Naive thymus-derived CD4-positive, alpha-beta T cell (primary cell): Measurements from ENCODE around the gene RASL11A. TPM values are rescaled to one million over a fixed set of nuclear protein-coding genes. Genes with fewer than 3 reads are reported as not detected.

Experiments used
- ATAC-seq: fragments of 150-1000 bp; cut with Tn5 transposase; 2 replicates; pipeline ENCODE4 v1.10.0; 2021; ENCODE audit warnings: mild to moderate bottlenecking, moderate library complexity
- CTCF ChIA-PET: fragments of 350-600 bp; sonication (Branson Sonifier 250); formaldehyde crosslinking; loops from one replicate; lab custom pipeline; 2021; ENCODE audit warnings: antibody characterized with exemption; lab: Charles Lee
- POLR2A ChIA-PET: fragments of 350-600 bp; sonication (Branson Sonifier 250); formaldehyde crosslinking; loops from one replicate; lab custom pipeline; 2021; ENCODE audit warnings: antibody characterized with exemption, inconsistent platforms; lab: Charles Lee
- DNase-seq, 9 donors: peaks; one replicate each; pipeline versions ENCODE4 v3.0.0 to v3.0.0-alpha.2; 2020 to 2022; ENCODE audit warnings: mixed read lengths in 1 of 9
- H3K27ac ChIP-seq: one replicate; pipeline ENCODE4 v1.7.0; 2013; ENCODE audit warnings: mild to moderate bottlenecking, low read depth, low read length, moderate library complexity
- H3K27me3 ChIP-seq, 2 donors: one replicate each; pipeline ENCODE4 v1.7.0; 2013; ENCODE audit warnings: low read length in 2 of 2, mild to moderate bottlenecking in 2 of 2, moderate library complexity in 2 of 2; ENCODE audit not compliant: control insufficient read depth in 2 of 2, insufficient read depth in 2 of 2
- H3K36me3 ChIP-seq, 3 experiments: 1 replicate in 2 of 3; 2 replicates in 1 of 3; pipeline ENCODE4 v1.7.0; 2013; ENCODE audit warnings: low read length in 3 of 3, mild to moderate bottlenecking in 3 of 3, moderate library complexity in 1 of 3; ENCODE audit not compliant: insufficient read depth in 3 of 3, control insufficient read depth in 2 of 3
- H3K4me1 ChIP-seq, 2 donors: one replicate each; pipeline ENCODE4 v1.7.0; 2013; ENCODE audit warnings: low read length in 2 of 2, mild to moderate bottlenecking in 2 of 2, moderate library complexity in 1 of 2; ENCODE audit not compliant: control insufficient read depth in 2 of 2, insufficient read depth in 2 of 2
- H3K4me3 ChIP-seq: 2 replicates; pipeline ENCODE4 v1.7.0; 2013; ENCODE audit warnings: mild to moderate bottlenecking, low read length
- H3K9me3 ChIP-seq, 3 experiments: 1 replicate in 2 of 3; 2 replicates in 1 of 3; pipeline ENCODE4 v1.7.0; 2013; ENCODE audit warnings: low read length in 3 of 3; ENCODE audit not compliant: control insufficient read depth in 2 of 3
- H3K27ac Mint-ChIP-seq, 9 donors: one replicate each; pipeline ENCODE4 v1.8.0; 2020 to 2022; ENCODE audit warnings: mixed read lengths in 9 of 9, mild to moderate bottlenecking in 8 of 9, moderate library complexity in 5 of 9, inconsistent platforms in 2 of 9
- H3K27me3 Mint-ChIP-seq, 5 donors: one replicate each; pipeline ENCODE4 v1.8.0; 2021 to 2022; ENCODE audit warnings: mixed read lengths in 5 of 5, mild to moderate bottlenecking in 1 of 5
- H3K36me3 Mint-ChIP-seq, 5 donors: one replicate each; pipeline ENCODE4 v1.8.0; 2020 to 2022; ENCODE audit warnings: mixed read lengths in 5 of 5, mild to moderate bottlenecking in 3 of 5, inconsistent platforms in 1 of 5
- H3K4me1 Mint-ChIP-seq, 7 donors: one replicate each; pipeline ENCODE4 v1.8.0; 2020 to 2022; ENCODE audit warnings: mixed read lengths in 7 of 7, mild to moderate bottlenecking in 3 of 7, inconsistent platforms in 1 of 7
- H3K4me3 Mint-ChIP-seq, 10 donors: one replicate each; pipeline ENCODE4 v1.8.0; 2020 to 2022; ENCODE audit warnings: mild to moderate bottlenecking in 10 of 10, mixed read lengths in 10 of 10, moderate library complexity in 6 of 10, inconsistent platforms in 2 of 10
- H3K9me3 Mint-ChIP-seq, 11 donors: one replicate each; pipeline ENCODE4 v1.8.0; 2020 to 2022; ENCODE audit warnings: mixed read lengths in 11 of 11, mild to moderate bottlenecking in 4 of 11, inconsistent platforms in 1 of 11, moderate library complexity in 1 of 11
- intact Hi-C, 2 donors: fragments of 100-400 bp; cut with micrococcal nuclease; formaldehyde crosslinking; loops; one replicate each; pipeline ENCODE4 v1.15.1; 2023
- polyA plus RNA-seq, 2 donors: library from polyadenylated mRNA; unstranded; fragments of 300-500 nt; fragmentation: Illumina TruSeq; gene quantifications; one replicate each; pipeline ENCODE4 v1.2.3, GENCODE V29; 2021
- total RNA-seq, 6 experiments: library from RNA in 5 of 6; stranded (reverse) in 5 of 6; gene quantifications; 1 replicate in 5 of 6; 2 replicates in 1 of 6; pipeline ENCODE4 v1.2.3 and lab custom pipeline; 2021 to 2026

Gene RASL11A
- total and polyA plus RNA-seq, 7 experiments from 2014 or later, result 0.44 to 3.0 (median 0.86) TPM

DNA sequence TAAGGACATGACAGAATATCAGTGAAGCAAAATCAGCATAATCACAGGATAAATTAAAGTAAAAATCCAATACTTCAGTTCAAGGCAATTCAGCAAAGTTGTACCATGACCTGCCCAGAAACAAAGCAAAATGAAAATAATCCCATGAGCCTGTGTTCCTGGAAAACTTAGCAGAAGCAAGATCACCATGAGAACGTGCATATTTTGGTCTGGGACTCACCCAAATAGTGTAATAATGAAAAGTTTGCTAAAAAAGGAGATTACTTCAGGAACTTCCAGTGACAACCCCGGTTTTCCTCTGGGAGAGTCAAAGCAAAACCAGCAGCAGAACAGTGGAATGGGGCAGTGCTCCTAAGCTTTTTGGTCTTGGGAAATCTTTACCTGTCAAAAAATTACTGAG, 34.2 kb upstream of the RASL11A start:
- H3K36me3 ChIP-seq, result no peaks in the 10 kb centered on the region
- ChIA-PET POLR2A (no interaction called here), CTCF (no interaction called here)
- no peak overlapping the region for H3K27ac ChIP-seq
- peaks cover 0 to 12% (median 3%) of the 10 kb centered on the region in 11 donors for H3K9me3 Mint-ChIP-seq
- H3K27ac Mint-ChIP-seq, result no peak overlapping the region
- no peaks in the 10 kb centered on the region for H3K4me1 ChIP-seq
- no peaks in the 10 kb centered on the region for H3K27me3 Mint-ChIP-seq
- peaks cover 0 to 5% (median 0%) of the 10 kb centered on the region in 3 experiments for H3K9me3 ChIP-seq
- no peak overlapping the region for H3K4me3 ChIP-seq
- H3K27me3 ChIP-seq, result no peaks in the 10 kb centered on the region
- H3K4me1 Mint-ChIP-seq, result no peaks in the 10 kb centered on the region
- intact Hi-C loops, result no loop called here
- ATAC-seq, result no peak
- H3K36me3 Mint-ChIP-seq, result peaks cover 0 to 8% (median 0%) of the 10 kb centered on the region in 5 donors
- H3K4me3 Mint-ChIP-seq, result no peak overlapping the region
- DNase-seq, result no peak

DNA sequence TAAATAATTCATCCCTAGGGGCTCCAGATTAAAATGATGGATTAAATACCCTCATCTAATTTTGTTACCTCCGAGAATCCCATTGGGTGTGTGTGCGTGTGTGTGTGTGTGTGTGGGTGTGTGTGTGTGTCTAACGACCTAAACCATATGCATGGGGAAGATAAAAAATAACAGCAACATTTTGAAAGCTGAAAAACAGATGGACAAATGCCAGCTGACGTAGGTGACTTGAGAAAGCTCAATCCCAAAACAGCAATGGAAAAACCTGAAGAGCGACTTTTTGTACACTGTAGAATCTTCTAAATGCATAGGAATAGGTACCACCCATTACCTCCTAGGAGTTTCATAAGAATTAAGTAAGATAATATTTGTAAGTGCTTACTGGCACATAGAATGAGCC, 27.9 kb upstream of the RASL11A start:
- DNase-seq (no peak), ATAC-seq (no peak)
- Histone ChIP-seq H3K4me1 (no peaks in the 10 kb centered on the region), H3K4me3 (no peak overlapping the region), H3K27me3 (no peaks in the 10 kb centered on the region), H3K36me3 (no peaks in the 10 kb centered on the region), H3K9me3 (no peaks in the 10 kb centered on the region), H3K27ac (no peak overlapping the region)
- Mint-ChIP-seq H3K4me3 (no peak overlapping the region), H3K9me3 (no peaks in the 10 kb centered on the region), H3K27ac (no peak overlapping the region), H3K36me3 (peaks cover 0 to 7% (median 0%) of the 10 kb centered on the region in 5 donors), H3K27me3 (no peaks in the 10 kb centered on the region), H3K4me1 (peaks cover under 1 to 6% (median 4%) of the 10 kb centered on the region in 7 donors)
- ChIA-PET CTCF (interaction anchor here (1.1 to 1.6 kb wide), 2 partner anchors 28 to 51 kb away, joined by 3 to 5 read pairs; partner anchors contain the start of gene RASL11A), POLR2A (interaction anchor here (0.6 to 1.0 kb wide), 2 partner anchors 8 to 94 kb away, joined by 3 read pairs; partner anchors contain the start of gene RPL21)
- intact Hi-C loops, result no loop called here

DNA sequence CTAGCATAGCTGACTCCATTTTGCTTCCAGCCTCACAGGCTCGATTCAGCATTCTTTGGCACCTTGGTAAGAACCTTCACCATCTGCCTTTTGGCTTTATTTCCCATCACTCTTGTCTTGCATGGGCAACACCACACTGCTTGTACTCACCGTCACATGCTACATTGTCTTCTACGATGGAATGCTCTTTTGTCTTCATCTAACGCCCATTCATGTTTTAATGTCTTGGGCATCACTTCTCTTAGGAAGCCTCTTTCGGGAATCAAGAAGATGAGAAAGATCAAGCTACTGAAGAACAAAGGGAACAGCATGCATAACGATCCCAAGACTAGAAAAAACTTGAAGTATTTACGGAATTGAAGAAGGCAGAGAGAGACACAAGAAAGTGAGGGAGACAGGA, 25.0 kb upstream of the RASL11A start:
- Histone ChIP-seq H3K27me3 (no peaks in the 10 kb centered on the region), H3K4me1 (peaks cover 5 to 7% of the 10 kb centered on the region in 2 donors), H3K36me3 (no peaks in the 10 kb centered on the region), H3K4me3 (no peak overlapping the region), H3K9me3 (no peaks in the 10 kb centered on the region), H3K27ac (no peak overlapping the region)
- peaks cover 0 to 7% (median 0%) of the 10 kb centered on the region in 5 donors for H3K36me3 Mint-ChIP-seq
- ChIA-PET CTCF (no interaction called here), POLR2A (no interaction called here)
- no peaks in the 10 kb centered on the region for H3K9me3 Mint-ChIP-seq
- no peaks in the 10 kb centered on the region for H3K27me3 Mint-ChIP-seq
- ATAC-seq (no peak), DNase-seq (no peak)
- intact Hi-C loops, result no loop called here
- H3K4me3 Mint-ChIP-seq, result no peak overlapping the region
- peaks cover 6 to 25% (median 17%) of the 10 kb centered on the region in 7 donors for H3K4me1 Mint-ChIP-seq
- H3K27ac Mint-ChIP-seq, result peak overlapping the region in 3 of 9 donors; percentile 7 to 21 (median 18)

DNA sequence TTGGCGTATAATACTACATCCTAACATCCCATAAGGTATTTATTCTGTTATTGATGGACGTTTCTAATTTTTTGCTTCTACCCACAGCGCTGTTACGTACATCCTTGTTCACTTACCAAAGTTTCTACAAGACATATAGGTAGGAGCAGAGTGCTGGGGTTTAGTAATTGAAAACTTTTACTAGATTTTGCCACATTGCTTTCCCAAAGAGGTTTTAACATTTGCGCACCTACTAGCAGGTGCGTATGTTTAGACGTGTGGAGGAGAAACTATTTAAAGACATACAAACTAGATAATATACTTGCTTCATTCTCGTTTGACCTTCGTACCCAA, 19.8 kb upstream of the RASL11A start:
- H3K27ac ChIP-seq, result peak overlapping the region; percentile 98
- ChIA-PET POLR2A (interaction anchor here (0.6 to 1.1 kb wide), 16 partner anchors 8 to 370 kb away, joined by 3 to 10 read pairs (median 4); partner anchors contain the start of genes LNX2, MTIF3, RASL11A and USP12), CTCF (interaction anchor here (0.7 to 1.1 kb wide), 2 partner anchors 9 to 20 kb away, joined by 3 to 4 read pairs; partner anchors contain the start of gene RASL11A)
- Mint-ChIP-seq H3K27ac (peak overlapping the region; percentile 98 to 100 (median 99)), H3K4me3 (peak overlapping the region; percentile 93 to 99 (median 98)), H3K27me3 (no peaks in the 10 kb centered on the region), H3K4me1 (peaks cover 32 to 73% (median 47%) of the 10 kb centered on the region in 7 donors), H3K36me3 (peaks cover 0 to 21% (median 13%) of the 10 kb centered on the region in 5 donors), H3K9me3 (no peaks in the 10 kb centered on the region)
- H3K4me1 ChIP-seq, result peaks cover 29 to 35% of the 10 kb centered on the region in 2 donors
- ATAC-seq, result peak; percentile 49
- intact Hi-C loops, result loop anchor here (1.0 to 10.0 kb wide), 19 partner anchors 20 to 1946 kb away; partner anchors contain the start of genes MTIF3 (in 2 of the 2), POLR1D (in 2 of the 2), RASL11A (in 2 of the 2) and GTF3A (in 1 of the 2)
- no peaks in the 10 kb centered on the region for H3K9me3 ChIP-seq
- H3K4me3 ChIP-seq, result peak overlapping the region; percentile 82
- no peaks in the 10 kb centered on the region for H3K27me3 ChIP-seq
- peaks cover 0 to 25% (median 0%) of the 10 kb centered on the region in 3 experiments for H3K36me3 ChIP-seq
- no peak for DNase-seq

DNA sequence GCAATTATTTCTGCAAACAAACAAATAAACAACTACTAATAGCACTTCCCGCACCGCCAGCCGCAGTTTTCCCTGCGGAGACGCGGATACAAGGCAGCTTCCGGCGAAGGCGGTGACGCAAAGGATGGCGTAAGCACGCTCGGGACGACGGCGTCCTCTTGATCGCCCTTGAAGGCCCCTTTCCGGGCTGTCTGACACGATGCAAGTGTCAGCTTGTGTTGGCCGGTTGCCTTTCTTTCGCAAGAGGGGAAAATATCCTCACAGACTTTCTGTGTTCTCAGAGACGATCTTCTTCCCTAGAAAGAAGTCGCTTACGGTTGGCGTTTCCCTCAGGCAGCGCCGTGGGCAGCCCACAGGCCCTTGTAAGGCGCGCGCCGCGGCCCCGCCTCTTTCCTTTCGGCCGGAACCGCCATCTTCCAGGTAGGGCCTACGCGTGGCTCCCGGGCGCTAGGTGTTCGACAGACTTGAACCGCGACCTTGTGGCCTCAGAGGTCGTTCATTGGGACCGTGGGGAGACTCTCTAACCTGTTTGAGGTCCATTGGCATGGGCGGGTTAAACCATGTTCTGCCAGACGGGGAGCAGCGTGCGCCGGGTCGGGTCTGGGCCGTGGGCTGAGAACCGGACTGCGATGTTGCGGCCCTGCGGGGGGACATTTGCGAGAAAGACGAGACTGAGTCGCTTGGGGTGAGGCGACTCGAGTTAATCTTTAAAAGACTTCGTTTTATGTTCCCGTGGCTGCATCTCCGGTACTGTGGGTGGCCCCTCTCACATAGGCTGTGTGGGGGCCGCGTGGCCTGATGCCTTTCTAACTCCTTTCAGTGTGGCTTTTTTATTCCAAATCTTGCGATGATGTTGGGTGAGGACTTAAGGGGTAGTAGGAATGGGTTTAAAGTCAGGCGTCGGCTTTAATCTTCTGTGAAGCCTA, 19.2 kb upstream of the RASL11A start, which contains the start of gene RPL21:
RPL21 (plus strand) TSS at position 393 of the 926 bp plus-strand sequence. CDS start 2,219 bp downstream, outside the sequence.
- H3K36me3 Mint-ChIP-seq, result peaks cover 0 to 22% (median 14%) of the 10 kb centered on the region in 5 donors
- peaks cover 32 to 78% (median 49%) of the 10 kb centered on the region in 7 donors for H3K4me1 Mint-ChIP-seq

DNA sequence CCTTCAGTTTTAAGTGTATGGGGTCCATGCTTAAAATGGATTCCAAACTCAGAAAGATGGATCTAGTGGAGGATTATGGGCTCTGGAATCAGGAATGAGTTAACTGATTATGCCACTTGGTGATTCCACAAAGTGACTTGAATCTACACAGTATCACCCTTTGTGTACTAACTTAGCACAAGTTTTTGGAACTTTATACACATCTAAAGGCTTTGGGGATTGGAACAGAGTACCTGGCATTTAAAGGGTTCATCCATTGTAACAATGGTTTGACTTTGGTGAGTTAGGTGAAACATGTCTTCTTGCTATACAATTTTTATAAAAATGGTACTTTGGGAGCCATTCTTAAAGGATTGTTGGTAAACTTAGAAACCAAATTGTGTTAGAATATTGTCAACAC, 18.2 kb upstream of the RASL11A start:
- intact Hi-C loops, result loop anchor here (5.0 to 10.0 kb wide), 3 partner anchors 85 to 1948 kb away; partner anchors contain the start of genes NUP58 (in 1 of the 2) and POMP (in 1 of the 2)
- Mint-ChIP-seq H3K36me3 (peaks cover 0 to 22% (median 21%) of the 10 kb centered on the region in 5 donors), H3K9me3 (no peaks in the 10 kb centered on the region), H3K4me3 (peak overlapping the region; percentile 93 to 99 (median 98)), H3K4me1 (peaks cover 31 to 82% (median 48%) of the 10 kb centered on the region in 7 donors), H3K27ac (peak overlapping the region; percentile 98 to 100 (median 99)), H3K27me3 (no peaks in the 10 kb centered on the region)
- peak overlapping the region; percentile 98 for H3K27ac ChIP-seq
- peak overlapping the region; percentile 82 for H3K4me3 ChIP-seq
- H3K36me3 ChIP-seq, result peaks cover 0 to 39% (median 0%) of the 10 kb centered on the region in 3 experiments
- no peaks in the 10 kb centered on the region for H3K27me3 ChIP-seq
- H3K4me1 ChIP-seq, result peaks cover 29 to 35% of the 10 kb centered on the region in 2 donors
- CTCF ChIA-PET, result no interaction called here
- DNase-seq (no peak), ATAC-seq (no peak)
- H3K9me3 ChIP-seq, result no peaks in the 10 kb centered on the region
- POLR2A ChIA-PET, result interaction anchor here (0.9 kb wide), 1 partner anchor 14 kb away, joined by 4 read pairs; no protein-coding TSS in a partner anchor

More for the DNA sequence above, 19.2 kb upstream of the RASL11A start, which contains the start of gene RPL21:
- peak; percentile 85 to 95 (median 93) for DNase-seq
- CTCF ChIA-PET, result interaction anchor here (0.7 to 1.1 kb wide), 2 partner anchors 10 to 19 kb away, joined by 3 to 4 read pairs; partner anchors contain the start of gene RASL11A
- peaks cover 0 to 28% (median 0%) of the 10 kb centered on the region in 3 experiments for H3K36me3 ChIP-seq
- H3K27ac Mint-ChIP-seq, result peak within 1 kb of the TSS; percentile 98 to 100 (median 99)
- H3K4me1 ChIP-seq, result peaks cover 29 to 35% of the 10 kb centered on the region in 2 donors
- H3K4me3 Mint-ChIP-seq, result peak within 1 kb of the TSS; percentile 93 to 99 (median 98)
- H3K9me3 Mint-ChIP-seq, result no peaks in the 10 kb centered on the region
- no peaks in the 10 kb centered on the region for H3K27me3 ChIP-seq
- peak within 1 kb of the TSS; percentile 98 for H3K27ac ChIP-seq
- intact Hi-C loops, result loop anchor here (1.0 to 10.0 kb wide), 19 partner anchors 19 to 1947 kb away; partner anchors contain the start of genes MTIF3 (in 2 of the 2), POLR1D (in 2 of the 2), RASL11A (in 2 of the 2) and GTF3A (in 1 of the 2)
- ATAC-seq, result peak; percentile 95
- POLR2A ChIA-PET, result interaction anchor here (0.6 to 1.1 kb wide), 16 partner anchors 8 to 369 kb away, joined by 3 to 10 read pairs (median 4); partner anchors contain the start of genes LNX2, MTIF3, RASL11A and USP12
- H3K4me3 ChIP-seq, result peak within 1 kb of the TSS; percentile 82
- H3K27me3 Mint-ChIP-seq, result no peaks in the 10 kb centered on the region
- H3K9me3 ChIP-seq, result no peaks in the 10 kb centered on the region
